Liver (tissue), 9 donors: ENCODE results near the gene VIPR2. TPM values are rescaled to one million over a fixed set of nuclear protein-coding genes. Genes with fewer than 3 reads are reported as not detected.

Experiments used
- DNase-seq: peaks from one replicate; pipeline ENCODE4 v3.0.0-alpha.2; 2017; ENCODE audit warnings: low spot score
- H3K27ac ChIP-seq, 2 donors: one replicate each; pipeline ENCODE4 v1.7.0; 2013; ENCODE audit warnings: inconsistent platforms in 2 of 2, low read length in 2 of 2, control low read depth in 1 of 2, low read depth in 1 of 2, mild to moderate bottlenecking in 1 of 2
- H3K27me3 ChIP-seq, 4 donors: one replicate each; pipeline versions ENCODE4 v1.6.1 to v1.7.0; 2013; ENCODE audit warnings: low read length in 3 of 4, inconsistent platforms in 1 of 4, mild to moderate bottlenecking in 1 of 4, moderate library complexity in 1 of 4; ENCODE audit not compliant: control insufficient read depth in 4 of 4, insufficient read depth in 4 of 4
- H3K36me3 ChIP-seq, 4 donors: one replicate each; pipeline versions ENCODE4 v1.6.1 to v1.7.0; 2013; ENCODE audit warnings: low read length in 3 of 4, mild to moderate bottlenecking in 3 of 4, low read depth in 1 of 4, moderate library complexity in 1 of 4; ENCODE audit not compliant: control insufficient read depth in 4 of 4, insufficient read depth in 3 of 4
- H3K4me1 ChIP-seq, 4 donors: one replicate each; pipeline versions ENCODE4 v1.6.1 to v1.7.0; 2013; ENCODE audit warnings: low read length in 3 of 4, mild to moderate bottlenecking in 3 of 4, moderate library complexity in 1 of 4; ENCODE audit not compliant: control insufficient read depth in 4 of 4, insufficient read depth in 4 of 4
- H3K4me3 ChIP-seq, 3 donors: one replicate each; pipeline versions ENCODE4 v1.6.1 to v1.7.0; 2013; ENCODE audit warnings: low read length in 3 of 3, control low read depth in 1 of 3, low read depth in 1 of 3, mild to moderate bottlenecking in 1 of 3
- H3K9ac ChIP-seq, 2 donors: one replicate each; pipeline ENCODE4 v1.7.0; 2013; ENCODE audit warnings: low read length in 2 of 2, mild to moderate bottlenecking in 2 of 2, moderate library complexity in 2 of 2, control low read depth in 1 of 2, low read depth in 1 of 2
- H3K9me3 ChIP-seq, 4 donors: one replicate each; pipeline versions ENCODE4 v1.6.1 to v1.7.0; 2013; ENCODE audit warnings: low read length in 3 of 4; ENCODE audit not compliant: control insufficient read depth in 4 of 4
- FOXA1 ChIP-seq: IDR thresholded peaks from 2 replicates; pipeline ENCODE4 v1.6.1; 2016; ENCODE audit warnings: antibody characterized with exemption
- FOXA2 ChIP-seq: IDR thresholded peaks from 2 replicates; pipeline ENCODE4 v1.6.1; 2016; ENCODE audit warnings: antibody characterized with exemption
- GABPA ChIP-seq, 2 donors: IDR thresholded peaks in 1 of 2; conservative IDR thresholded peaks in 1 of 2; 2 replicates each; pipeline ENCODE4 v1.6.1; 2016; ENCODE audit warnings: antibody characterized with exemption in 2 of 2, mild to moderate bottlenecking in 1 of 2, moderate library complexity in 1 of 2
- HNF4A ChIP-seq, 2 donors: conservative IDR thresholded peaks; 2 replicates each; pipeline ENCODE4 v1.6.1; 2016; ENCODE audit warnings: antibody characterized with exemption in 2 of 2, mild to moderate bottlenecking in 2 of 2
- HNF4G ChIP-seq: IDR thresholded peaks from 2 replicates; pipeline ENCODE4 v1.6.1; 2016; ENCODE audit warnings: antibody characterized with exemption
- NR2F2 ChIP-seq: IDR thresholded peaks from 2 replicates; pipeline ENCODE4 v1.6.1; 2016; ENCODE audit warnings: antibody characterized with exemption
- RAD21 ChIP-seq, 2 donors: IDR thresholded peaks; 2 replicates each; pipeline ENCODE4 v1.6.1; 2016; ENCODE audit warnings: antibody characterized with exemption in 2 of 2, mild to moderate bottlenecking in 2 of 2
- RXRA ChIP-seq, 2 donors: IDR thresholded peaks; 2 replicates each; pipeline ENCODE4 v1.6.1; 2017 to 2018; ENCODE audit warnings: antibody characterized with exemption in 2 of 2, mild to moderate bottlenecking in 1 of 2
- SP1 ChIP-seq: IDR thresholded peaks from 2 replicates; pipeline ENCODE4 v1.6.1; 2018; ENCODE audit warnings: antibody characterized with exemption, mild to moderate bottlenecking
- TAF1 ChIP-seq: conservative IDR thresholded peaks from 2 replicates; pipeline ENCODE4 v1.6.1; 2016; ENCODE audit warnings: antibody characterized with exemption, mild to moderate bottlenecking
- YY1 ChIP-seq: IDR thresholded peaks from 2 replicates; pipeline ENCODE4 v1.6.1; 2016; ENCODE audit warnings: antibody characterized with exemption, mild to moderate bottlenecking
- WGBS: extraction: QIAGEN DNeasy Blood & Tissue Kit; methylation state at CpG from one replicate; pipeline ENCODE4 v1.1.7; 2013; 5-methylcytosine and 5-hydroxymethylcytosine counted together
- polyA plus RNA-seq, 2 donors: library from polyadenylated mRNA; stranded (reverse) in 1 of 2; unstranded in 1 of 2; fragments of 200-250 nt in 1 of 2; fragments of >200 nt in 1 of 2; fragmentation: Nextera tagmentation in 1 of 2; extraction: Ambion mirVana in 1 of 2; gene quantifications; one replicate each; pipeline versions ENCODE4 v1.2.1 to v1.2.3, GENCODE V29; 2013 to 2015
- total RNA-seq, 2 donors: library from RNA; depleted of rRNA; stranded (reverse); fragments of >200 nt; gene quantifications; one replicate each; pipeline ENCODE4 v1.2.3, GENCODE V29; 2014
- TF ChIP-seq, protein P1 (sequence below): fragments of 150-350 bp; IDR thresholded peaks from 2 replicates; pipeline ENCODE4 v1.5.1; 2017; ENCODE audit warnings: improper control_type of control experiment, low read depth, low read length; ENCODE audit not compliant: missing input control
- TF ChIP-seq, protein P2 (sequence below): IDR thresholded peaks from 2 replicates; pipeline ENCODE4 v1.6.1; 2016; ENCODE audit warnings: antibody characterized with exemption, mild to moderate bottlenecking
- TF ChIP-seq, protein P3 (sequence below): IDR thresholded peaks from 2 replicates; pipeline ENCODE4 v1.6.1; 2016; ENCODE audit warnings: antibody characterized with exemption
- TF ChIP-seq, protein P4 (sequence below): IDR thresholded peaks from 2 replicates; pipeline ENCODE4 v1.6.1; 2016; ENCODE audit warnings: antibody characterized with exemption
- TF ChIP-seq, protein P5 (sequence below): IDR thresholded peaks from 2 replicates; pipeline ENCODE4 v1.6.1; 2016; ENCODE audit warnings: antibody characterized with exemption
- donor health status: healthy.
- donor health status: healthy.
- donor health status: healthy.
- donor health status: healthy.
- donor health status: healthy.

The VIPR2 gene
- total and polyA plus RNA-seq, 4 donors = 0.05 to 0.17 (median 0.10) TPM; not detected in 1

DNA sequence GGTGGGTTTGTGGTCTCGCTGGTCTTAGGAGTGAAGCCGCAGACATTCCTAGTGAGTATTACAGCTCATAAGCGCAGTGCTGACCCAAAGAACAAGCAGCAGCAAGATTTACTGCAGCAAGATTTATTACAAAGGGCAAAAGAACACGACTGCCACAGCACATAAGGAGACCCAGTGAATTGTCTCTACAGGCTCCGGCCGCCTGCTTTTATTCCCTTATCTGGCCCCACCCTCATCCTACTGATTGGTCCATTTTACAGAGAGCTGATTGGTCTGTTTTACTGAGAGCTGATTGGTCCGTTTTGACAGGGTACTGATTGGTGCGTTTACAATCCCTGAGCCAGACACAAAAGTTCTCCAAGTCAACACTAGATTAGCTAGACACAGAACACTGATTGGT is 82.1 kb downstream of the VIPR2 start:
- TF ChIP-seq, protein P1, sequence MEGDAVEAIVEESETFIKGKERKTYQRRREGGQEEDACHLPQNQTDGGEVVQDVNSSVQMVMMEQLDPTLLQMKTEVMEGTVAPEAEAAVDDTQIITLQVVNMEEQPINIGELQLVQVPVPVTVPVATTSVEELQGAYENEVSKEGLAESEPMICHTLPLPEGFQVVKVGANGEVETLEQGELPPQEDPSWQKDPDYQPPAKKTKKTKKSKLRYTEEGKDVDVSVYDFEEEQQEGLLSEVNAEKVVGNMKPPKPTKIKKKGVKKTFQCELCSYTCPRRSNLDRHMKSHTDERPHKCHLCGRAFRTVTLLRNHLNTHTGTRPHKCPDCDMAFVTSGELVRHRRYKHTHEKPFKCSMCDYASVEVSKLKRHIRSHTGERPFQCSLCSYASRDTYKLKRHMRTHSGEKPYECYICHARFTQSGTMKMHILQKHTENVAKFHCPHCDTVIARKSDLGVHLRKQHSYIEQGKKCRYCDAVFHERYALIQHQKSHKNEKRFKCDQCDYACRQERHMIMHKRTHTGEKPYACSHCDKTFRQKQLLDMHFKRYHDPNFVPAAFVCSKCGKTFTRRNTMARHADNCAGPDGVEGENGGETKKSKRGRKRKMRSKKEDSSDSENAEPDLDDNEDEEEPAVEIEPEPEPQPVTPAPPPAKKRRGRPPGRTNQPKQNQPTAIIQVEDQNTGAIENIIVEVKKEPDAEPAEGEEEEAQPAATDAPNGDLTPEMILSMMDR = no peak
- TF ChIP-seq YY1 = no peak
- TF ChIP-seq, protein P2, sequence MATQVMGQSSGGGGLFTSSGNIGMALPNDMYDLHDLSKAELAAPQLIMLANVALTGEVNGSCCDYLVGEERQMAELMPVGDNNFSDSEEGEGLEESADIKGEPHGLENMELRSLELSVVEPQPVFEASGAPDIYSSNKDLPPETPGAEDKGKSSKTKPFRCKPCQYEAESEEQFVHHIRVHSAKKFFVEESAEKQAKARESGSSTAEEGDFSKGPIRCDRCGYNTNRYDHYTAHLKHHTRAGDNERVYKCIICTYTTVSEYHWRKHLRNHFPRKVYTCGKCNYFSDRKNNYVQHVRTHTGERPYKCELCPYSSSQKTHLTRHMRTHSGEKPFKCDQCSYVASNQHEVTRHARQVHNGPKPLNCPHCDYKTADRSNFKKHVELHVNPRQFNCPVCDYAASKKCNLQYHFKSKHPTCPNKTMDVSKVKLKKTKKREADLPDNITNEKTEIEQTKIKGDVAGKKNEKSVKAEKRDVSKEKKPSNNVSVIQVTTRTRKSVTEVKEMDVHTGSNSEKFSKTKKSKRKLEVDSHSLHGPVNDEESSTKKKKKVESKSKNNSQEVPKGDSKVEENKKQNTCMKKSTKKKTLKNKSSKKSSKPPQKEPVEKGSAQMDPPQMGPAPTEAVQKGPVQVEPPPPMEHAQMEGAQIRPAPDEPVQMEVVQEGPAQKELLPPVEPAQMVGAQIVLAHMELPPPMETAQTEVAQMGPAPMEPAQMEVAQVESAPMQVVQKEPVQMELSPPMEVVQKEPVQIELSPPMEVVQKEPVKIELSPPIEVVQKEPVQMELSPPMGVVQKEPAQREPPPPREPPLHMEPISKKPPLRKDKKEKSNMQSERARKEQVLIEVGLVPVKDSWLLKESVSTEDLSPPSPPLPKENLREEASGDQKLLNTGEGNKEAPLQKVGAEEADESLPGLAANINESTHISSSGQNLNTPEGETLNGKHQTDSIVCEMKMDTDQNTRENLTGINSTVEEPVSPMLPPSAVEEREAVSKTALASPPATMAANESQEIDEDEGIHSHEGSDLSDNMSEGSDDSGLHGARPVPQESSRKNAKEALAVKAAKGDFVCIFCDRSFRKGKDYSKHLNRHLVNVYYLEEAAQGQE = no peak
- Histone ChIP-seq H3K4me3 (no peak overlapping the region), H3K9ac (no peak overlapping the region), H3K27me3 (peaks cover 0 to 2% (median 0%) of the 10 kb centered on the region in 4 donors), H3K27ac (no peak overlapping the region), H3K36me3 (no peaks in the 10 kb centered on the region), H3K9me3 (no peaks in the 10 kb centered on the region), H3K4me1 (no peaks in the 10 kb centered on the region)
- WGBS = 91% methylated on average over 8 of the region's 8 CpGs
- DNase-seq = peak; percentile 10

DNA sequence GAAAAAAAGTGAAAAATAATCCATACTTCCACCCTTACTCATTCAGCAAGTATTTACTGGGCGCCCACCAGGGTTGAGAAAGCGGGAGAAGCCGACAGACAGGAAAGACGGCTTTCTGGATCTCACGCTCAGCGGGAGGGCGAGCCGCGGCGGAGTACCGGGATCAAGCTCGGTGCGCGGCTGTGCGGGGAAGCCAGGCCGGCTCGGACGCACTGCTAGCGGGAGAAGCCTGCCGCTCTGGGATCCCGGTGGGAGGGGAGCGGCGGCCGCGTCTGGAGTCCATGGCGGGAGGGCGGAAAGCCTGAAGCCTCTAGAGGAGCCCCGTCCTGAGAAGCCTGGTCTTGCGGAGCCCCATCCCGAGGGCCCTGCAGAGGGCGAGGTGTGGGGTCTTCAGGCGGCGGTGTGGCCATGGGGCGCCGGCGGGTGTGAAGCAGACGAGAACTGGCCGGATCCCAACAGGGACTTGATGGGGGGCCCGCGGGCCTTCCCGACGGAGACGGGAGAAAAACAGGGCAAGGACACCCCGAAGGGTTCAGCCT is 82.9 kb downstream of the VIPR2 start:
- Histone ChIP-seq H3K4me3 (no peak overlapping the region), H3K36me3 (no peaks in the 10 kb centered on the region), H3K4me1 (no peaks in the 10 kb centered on the region), H3K9me3 (no peaks in the 10 kb centered on the region), H3K9ac (no peak overlapping the region), H3K27ac (no peak overlapping the region), H3K27me3 (peaks cover 0 to 2% (median 0%) of the 10 kb centered on the region in 4 donors)
- WGBS = 46% methylated on average over 44 of the region's 44 CpGs
- peak; percentile 13 for DNase-seq
- no peak for TF ChIP-seq RXRA (IDR thresholded peaks at IDR 0.05)
- TF ChIP-seq, protein P3, sequence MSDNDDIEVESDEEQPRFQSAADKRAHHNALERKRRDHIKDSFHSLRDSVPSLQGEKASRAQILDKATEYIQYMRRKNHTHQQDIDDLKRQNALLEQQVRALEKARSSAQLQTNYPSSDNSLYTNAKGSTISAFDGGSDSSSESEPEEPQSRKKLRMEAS = no peak
- TF ChIP-seq HNF4A (conservative IDR thresholded peaks at IDR 0.05) = no peak
- TF ChIP-seq HNF4G = no peak
- no peak for TF ChIP-seq GABPA (IDR thresholded peaks at IDR 0.05 in 1 of 2, conservative IDR thresholded peaks at IDR 0.05 in 1 of 2)
- TF ChIP-seq FOXA2 = no peak
- TF ChIP-seq SP1 = no peak
- TF ChIP-seq RAD21 (IDR thresholded peaks at IDR 0.05) = no peak
- TF ChIP-seq FOXA1 = no peak
- TF ChIP-seq NR2F2 = no peak
- no peak for TF ChIP-seq TAF1

DNA sequence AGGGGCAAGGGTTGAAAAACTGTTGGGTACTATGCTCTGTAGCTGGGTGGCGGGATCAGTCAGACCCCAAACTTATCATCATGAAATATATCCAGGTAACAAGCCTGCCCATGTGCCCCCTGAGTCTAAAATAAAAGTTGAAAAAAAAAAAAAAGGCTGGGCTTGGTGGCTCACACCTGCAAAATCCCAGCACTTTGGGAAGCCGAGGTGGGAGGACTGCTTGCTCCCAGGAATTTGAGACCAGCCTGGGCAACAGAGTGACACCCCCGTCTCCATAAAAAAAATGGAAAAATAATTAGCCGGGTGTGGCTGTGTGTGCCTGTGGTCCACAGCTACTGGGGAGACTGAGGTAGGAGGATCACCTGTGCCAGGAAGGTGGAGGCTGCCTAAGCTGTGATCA is 83.5 kb downstream of the VIPR2 start:
- 89% methylated on average over 4 of the region's 4 CpGs for WGBS
- H3K27ac ChIP-seq = no peak overlapping the region
- no peak overlapping the region for H3K9ac ChIP-seq
- no peaks in the 10 kb centered on the region for H3K9me3 ChIP-seq
- no peaks in the 10 kb centered on the region for H3K36me3 ChIP-seq
- peak; percentile 26 for DNase-seq
- no peak overlapping the region for H3K4me3 ChIP-seq
- no peaks in the 10 kb centered on the region for H3K4me1 ChIP-seq
- peaks cover 0 to 2% (median 0%) of the 10 kb centered on the region in 4 donors for H3K27me3 ChIP-seq
- TF ChIP-seq YY1 (no peak), FOXA1 (no peak), NR2F2 (no peak), RAD21 (IDR thresholded peaks at IDR 0.05) (no peak), GABPA (IDR thresholded peaks at IDR 0.05 in 1 of 2, conservative IDR thresholded peaks at IDR 0.05 in 1 of 2) (no peak), TAF1 (no peak)
- TF ChIP-seq, protein P2 = no peak
- TF ChIP-seq, protein P3 = no peak
- TF ChIP-seq, protein P4, sequence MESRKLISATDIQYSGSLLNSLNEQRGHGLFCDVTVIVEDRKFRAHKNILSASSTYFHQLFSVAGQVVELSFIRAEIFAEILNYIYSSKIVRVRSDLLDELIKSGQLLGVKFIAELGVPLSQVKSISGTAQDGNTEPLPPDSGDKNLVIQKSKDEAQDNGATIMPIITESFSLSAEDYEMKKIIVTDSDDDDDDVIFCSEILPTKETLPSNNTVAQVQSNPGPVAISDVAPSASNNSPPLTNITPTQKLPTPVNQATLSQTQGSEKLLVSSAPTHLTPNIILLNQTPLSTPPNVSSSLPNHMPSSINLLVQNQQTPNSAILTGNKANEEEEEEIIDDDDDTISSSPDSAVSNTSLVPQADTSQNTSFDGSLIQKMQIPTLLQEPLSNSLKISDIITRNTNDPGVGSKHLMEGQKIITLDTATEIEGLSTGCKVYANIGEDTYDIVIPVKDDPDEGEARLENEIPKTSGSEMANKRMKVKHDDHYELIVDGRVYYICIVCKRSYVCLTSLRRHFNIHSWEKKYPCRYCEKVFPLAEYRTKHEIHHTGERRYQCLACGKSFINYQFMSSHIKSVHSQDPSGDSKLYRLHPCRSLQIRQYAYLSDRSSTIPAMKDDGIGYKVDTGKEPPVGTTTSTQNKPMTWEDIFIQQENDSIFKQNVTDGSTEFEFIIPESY = no peak
- TF ChIP-seq, protein P5, sequence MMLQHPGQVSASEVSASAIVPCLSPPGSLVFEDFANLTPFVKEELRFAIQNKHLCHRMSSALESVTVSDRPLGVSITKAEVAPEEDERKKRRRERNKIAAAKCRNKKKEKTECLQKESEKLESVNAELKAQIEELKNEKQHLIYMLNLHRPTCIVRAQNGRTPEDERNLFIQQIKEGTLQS = no peak
